ENCODE results near the gene IL11. TPM values are rescaled to one million over a fixed set of nuclear protein-coding genes. Genes with fewer than 3 reads are reported as not detected.

Gene IL11
- total and polyA plus RNA-seq, 2 of the 13 experiments (the other 11 are each of a cell fraction or from before 2014, with no cell fraction given): 2.5 to 2.9 TPM

GRCh38 chr19:55339105-55339888 is 31.0 kb downstream of the IL11 start, which contains the start of gene KMT5C (continued):
- TF ChIP-seq SNAPC4 (CRISPR knock-in tag; IDR thresholded peaks at IDR 0.05): no peak
- no peak for TF ChIP-seq ZNF567 (CRISPR knock-in tag; IDR thresholded peaks at IDR 0.05; ENCODE audit: borderline replicate concordance)
- 0 out of 2 replicates have a peak, but pooled peaks have one; percentile 23 for TF ChIP-seq FOXC1 (CRISPR knock-in tag; IDR thresholded peaks at IDR 0.05; ENCODE audit: borderline replicate concordance)
- no peak for TF ChIP-seq RORA (CRISPR knock-in tag; IDR thresholded peaks at IDR 0.05)
- no peak for TF ChIP-seq ZNF616 (CRISPR knock-in tag; IDR thresholded peaks at IDR 0.05; ENCODE audit: low read depth)
- no peak for TF ChIP-seq ZNF326 (CRISPR knock-in tag; IDR thresholded peaks at IDR 0.05; ENCODE audit: borderline replicate concordance)
- no peak for TF ChIP-seq TSC22D2 (CRISPR knock-in tag; IDR thresholded peaks at IDR 0.05; ENCODE audit: borderline replicate concordance)
- no peak for TF ChIP-seq ZNF446 (CRISPR knock-in tag; IDR thresholded peaks at IDR 0.05)
- TF ChIP-seq STAT6 (CRISPR knock-in tag; IDR thresholded peaks at IDR 0.05; ENCODE audit: borderline replicate concordance): no peak
- no peak for TF ChIP-seq NCOR1 (IDR thresholded peaks at IDR 0.05; ENCODE audit: borderline replicate concordance, low read length)
- no peak for TF ChIP-seq ZNF24 (IDR thresholded peaks at IDR 0.05)
- no peak for TF ChIP-seq ZBTB10 (CRISPR knock-in tag; IDR thresholded peaks at IDR 0.05; ENCODE audit: borderline replicate concordance)
- TF ChIP-seq ARID4A (CRISPR knock-in tag; IDR thresholded peaks at IDR 0.05; ENCODE audit: borderline replicate concordance): peak; percentile 63; the same call in 1 of the 2 replicates
